NCI-H2107 treated with DMSO at 0.1 percent for 48 hours (cell line): Measurements from ENCODE around the gene CYP24A1.

ENCODE experiments used
- DNase-seq: peaks from one replicate; lab custom pipeline; 2025; ENCODE audit not compliant: unreplicated experiment; lab: John Stamatoyannopoulos, UW

The CYP24A1 gene

GRCh38 chr20:54174457-54175175 lies 830 bp upstream of the CYP24A1 start:
- no peak for DNase-seq

- no peak for DNase-seq
Measured at GRCh38 chr20:54172856-54173652, 732 bp downstream of the CYP24A1 start.

- DNase-seq, result no peak
Measured at GRCh38 chr20:54172532-54172855, 1.3 kb downstream of the CYP24A1 start.

GRCh38 chr20:54170963-54171362 lies 2.8 kb downstream of the CYP24A1 start:
- DNase-seq, result no peak

GRCh38 chr20:54170026-54170471 lies 3.7 kb downstream of the CYP24A1 start:
- no peak for DNase-seq

- DNase-seq, result no peak
Measured at GRCh38 chr20:54168961-54169862, 4.6 kb downstream of the CYP24A1 start.

GRCh38 chr20:54167909-54168872 lies 5.6 kb downstream of the CYP24A1 start:
- DNase-seq, result no peak

- no peak for DNase-seq
Measured at GRCh38 chr20:54166987-54167662, 6.7 kb downstream of the CYP24A1 start.

GRCh38 chr20:54165803-54166202 lies 8.0 kb downstream of the CYP24A1 start:
- DNase-seq, result no peak

- no peak for DNase-seq
Measured at GRCh38 chr20:54165014-54165413, 8.8 kb downstream of the CYP24A1 start.

GRCh38 chr20:54163402-54163801 lies 10.4 kb downstream of the CYP24A1 start:
- no peak for DNase-seq

- no peak for DNase-seq
Measured at GRCh38 chr20:54162378-54163009, 11.3 kb downstream of the CYP24A1 start.

- no peak for DNase-seq
Measured at GRCh38 chr20:54161821-54162149, 12.0 kb downstream of the CYP24A1 start.

GRCh38 chr20:54161008-54161820 lies 12.6 kb downstream of the CYP24A1 start:
- DNase-seq, result no peak

GRCh38 chr20:54160065-54161007 lies 13.4 kb downstream of the CYP24A1 start:
- DNase-seq, result no peak

- DNase-seq, result no peak
Measured at GRCh38 chr20:54158856-54159418, 14.8 kb downstream of the CYP24A1 start.

- no peak for DNase-seq
Measured at GRCh38 chr20:54158226-54158625, 15.6 kb downstream of the CYP24A1 start.
